Measurements from ENCODE around the gene LTF. TPM values are rescaled to one million over a fixed set of nuclear protein-coding genes. Genes with fewer than 3 reads are reported as not detected.

LTF gene
- total and polyA plus RNA-seq, 9 of the 15 experiments (the other 6 are each of a cell fraction or from before 2014, with no cell fraction given): 0.07 TPM; not detected in 8

DNA sequence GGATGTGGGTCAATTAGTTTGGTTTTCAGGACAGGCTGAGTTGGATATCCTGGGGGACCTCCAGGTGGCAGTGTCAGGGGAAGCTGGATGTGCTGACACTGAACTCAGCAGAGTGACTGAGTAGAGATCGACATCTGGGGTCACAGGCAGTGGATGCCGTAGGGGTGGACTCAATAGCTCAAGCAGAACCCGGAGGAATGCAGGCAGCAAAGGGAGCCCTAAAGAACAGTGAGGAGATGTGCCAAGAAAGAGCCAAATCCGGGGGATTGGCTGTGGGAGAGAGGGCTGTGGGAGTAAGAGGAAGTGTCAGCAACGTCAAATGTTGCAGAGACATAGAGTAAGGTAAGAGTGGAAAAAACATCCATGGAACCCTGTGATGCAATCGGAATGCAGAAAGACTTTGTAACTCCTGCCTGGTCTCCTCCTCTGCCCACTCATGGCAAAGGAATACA lies 69.5 kb downstream of the LTF start (continued):
- TF ChIP-seq, protein P1, sequence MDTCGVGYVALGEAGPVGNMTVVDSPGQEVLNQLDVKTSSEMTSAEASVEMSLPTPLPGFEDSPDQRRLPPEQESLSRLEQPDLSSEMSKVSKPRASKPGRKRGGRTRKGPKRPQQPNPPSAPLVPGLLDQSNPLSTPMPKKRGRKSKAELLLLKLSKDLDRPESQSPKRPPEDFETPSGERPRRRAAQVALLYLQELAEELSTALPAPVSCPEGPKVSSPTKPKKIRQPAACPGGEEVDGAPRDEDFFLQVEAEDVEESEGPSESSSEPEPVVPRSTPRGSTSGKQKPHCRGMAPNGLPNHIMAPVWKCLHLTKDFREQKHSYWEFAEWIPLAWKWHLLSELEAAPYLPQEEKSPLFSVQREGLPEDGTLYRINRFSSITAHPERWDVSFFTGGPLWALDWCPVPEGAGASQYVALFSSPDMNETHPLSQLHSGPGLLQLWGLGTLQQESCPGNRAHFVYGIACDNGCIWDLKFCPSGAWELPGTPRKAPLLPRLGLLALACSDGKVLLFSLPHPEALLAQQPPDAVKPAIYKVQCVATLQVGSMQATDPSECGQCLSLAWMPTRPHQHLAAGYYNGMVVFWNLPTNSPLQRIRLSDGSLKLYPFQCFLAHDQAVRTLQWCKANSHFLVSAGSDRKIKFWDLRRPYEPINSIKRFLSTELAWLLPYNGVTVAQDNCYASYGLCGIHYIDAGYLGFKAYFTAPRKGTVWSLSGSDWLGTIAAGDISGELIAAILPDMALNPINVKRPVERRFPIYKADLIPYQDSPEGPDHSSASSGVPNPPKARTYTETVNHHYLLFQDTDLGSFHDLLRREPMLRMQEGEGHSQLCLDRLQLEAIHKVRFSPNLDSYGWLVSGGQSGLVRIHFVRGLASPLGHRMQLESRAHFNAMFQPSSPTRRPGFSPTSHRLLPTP (IDR thresholded peaks at IDR 0.05; ENCODE audit: borderline replicate concordance, extremely low read depth, insufficient read length): no peak
- TF ChIP-seq CBX3 (IDR thresholded peaks at IDR 0.05; ENCODE audit: borderline replicate concordance in 1 of 2, low read length in 2 of 2) (no peak), FOXK1 (CRISPR knock-in tag; IDR thresholded peaks at IDR 0.05; ENCODE audit: borderline replicate concordance) (no peak), DNMT1 (IDR thresholded peaks at IDR 0.05) (no peak), BRD9 (IDR thresholded peaks at IDR 0.05; ENCODE audit: low read depth, partially characterized antibody) (no peak), ZNF436 (CRISPR knock-in tag; IDR thresholded peaks at IDR 0.05) (peak; percentile 69; the same call in 1 of the 2 replicates), RBBP5 (IDR thresholded peaks at IDR 0.05; ENCODE audit: borderline replicate concordance, insufficient read depth, low read length, poor library complexity, severe bottlenecking) (no peak), BRF1 (IDR thresholded peaks at IDR 0.05; ENCODE audit: borderline replicate concordance, extremely low read depth, insufficient read length) (no peak), PHTF2 (CRISPR knock-in tag; IDR thresholded peaks at IDR 0.05) (no peak), PTBP1 (IDR thresholded peaks at IDR 0.05; ENCODE audit: low read depth, low read length) (no peak), MAFF (IDR thresholded peaks at IDR 0.05; ENCODE audit: low read length) (no peak), CBFA2T3 (IDR thresholded peaks at IDR 0.05) (no peak), HDAC8 (tag; IDR thresholded peaks at IDR 0.05) (no peak), ERF (CRISPR knock-in tag; IDR thresholded peaks at IDR 0.05) (no peak), SMARCA4 (IDR thresholded peaks at IDR 0.05) (peak; percentile 52; the same call in 1 of the 2 replicates)
- TF ChIP-seq, protein P2, sequence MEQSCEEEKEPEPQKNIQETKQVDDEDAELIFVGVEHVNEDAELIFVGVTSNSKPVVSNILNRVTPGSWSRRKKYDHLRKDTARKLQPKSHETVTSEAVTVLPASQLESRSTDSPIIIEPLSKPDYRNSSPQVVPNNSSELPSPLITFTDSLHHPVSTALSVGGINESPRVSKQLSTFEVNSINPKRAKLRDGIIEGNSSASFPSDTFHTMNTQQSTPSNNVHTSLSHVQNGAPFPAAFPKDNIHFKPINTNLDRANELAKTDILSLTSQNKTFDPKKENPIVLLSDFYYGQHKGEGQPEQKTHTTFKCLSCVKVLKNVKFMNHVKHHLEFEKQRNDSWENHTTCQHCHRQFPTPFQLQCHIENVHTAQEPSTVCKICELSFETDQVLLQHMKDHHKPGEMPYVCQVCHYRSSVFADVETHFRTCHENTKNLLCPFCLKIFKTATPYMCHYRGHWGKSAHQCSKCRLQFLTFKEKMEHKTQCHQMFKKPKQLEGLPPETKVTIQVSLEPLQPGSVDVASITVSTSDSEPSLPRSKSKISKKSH (CRISPR knock-in tag; IDR thresholded peaks at IDR 0.05): no peak
- TF ChIP-seq, protein P3, sequence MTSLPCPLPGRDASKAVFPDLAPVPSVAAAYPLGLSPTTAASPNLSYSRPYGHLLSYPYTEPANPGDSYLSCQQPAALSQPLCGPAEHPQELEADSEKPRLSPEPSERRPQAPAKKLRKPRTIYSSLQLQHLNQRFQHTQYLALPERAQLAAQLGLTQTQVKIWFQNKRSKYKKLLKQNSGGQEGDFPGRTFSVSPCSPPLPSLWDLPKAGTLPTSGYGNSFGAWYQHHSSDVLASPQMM (CRISPR knock-in tag; IDR thresholded peaks at IDR 0.05): no peak
- TF ChIP-seq, protein P4, sequence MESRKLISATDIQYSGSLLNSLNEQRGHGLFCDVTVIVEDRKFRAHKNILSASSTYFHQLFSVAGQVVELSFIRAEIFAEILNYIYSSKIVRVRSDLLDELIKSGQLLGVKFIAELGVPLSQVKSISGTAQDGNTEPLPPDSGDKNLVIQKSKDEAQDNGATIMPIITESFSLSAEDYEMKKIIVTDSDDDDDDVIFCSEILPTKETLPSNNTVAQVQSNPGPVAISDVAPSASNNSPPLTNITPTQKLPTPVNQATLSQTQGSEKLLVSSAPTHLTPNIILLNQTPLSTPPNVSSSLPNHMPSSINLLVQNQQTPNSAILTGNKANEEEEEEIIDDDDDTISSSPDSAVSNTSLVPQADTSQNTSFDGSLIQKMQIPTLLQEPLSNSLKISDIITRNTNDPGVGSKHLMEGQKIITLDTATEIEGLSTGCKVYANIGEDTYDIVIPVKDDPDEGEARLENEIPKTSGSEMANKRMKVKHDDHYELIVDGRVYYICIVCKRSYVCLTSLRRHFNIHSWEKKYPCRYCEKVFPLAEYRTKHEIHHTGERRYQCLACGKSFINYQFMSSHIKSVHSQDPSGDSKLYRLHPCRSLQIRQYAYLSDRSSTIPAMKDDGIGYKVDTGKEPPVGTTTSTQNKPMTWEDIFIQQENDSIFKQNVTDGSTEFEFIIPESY (CRISPR knock-in tag; IDR thresholded peaks at IDR 0.05): no peak
- TF ChIP-seq, protein P5, sequence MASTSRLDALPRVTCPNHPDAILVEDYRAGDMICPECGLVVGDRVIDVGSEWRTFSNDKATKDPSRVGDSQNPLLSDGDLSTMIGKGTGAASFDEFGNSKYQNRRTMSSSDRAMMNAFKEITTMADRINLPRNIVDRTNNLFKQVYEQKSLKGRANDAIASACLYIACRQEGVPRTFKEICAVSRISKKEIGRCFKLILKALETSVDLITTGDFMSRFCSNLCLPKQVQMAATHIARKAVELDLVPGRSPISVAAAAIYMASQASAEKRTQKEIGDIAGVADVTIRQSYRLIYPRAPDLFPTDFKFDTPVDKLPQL (IDR thresholded peaks at IDR 0.05; ENCODE audit: extremely low read depth, insufficient read length): no peak

Measured in K562 (cell line).